HepG2 (cell line): Measurements from ENCODE around the gene SYT14. TPM values are rescaled to one million over a fixed set of nuclear protein-coding genes. Genes with fewer than 3 reads are reported as not detected.

Experiments used
- ATAC-seq: fragments of 200-7000 bp; cut with Tn5 transposase; 3 replicates; pipeline ENCODE4 v1.9.1; 2020; ENCODE audit warnings: mild to moderate bottlenecking, moderate library complexity
- BruUV-seq: library from RNA; stranded (reverse); fragments of 400-500 nt; replicated peaks from 2 replicates; lab custom pipeline; 2021; lab: Mats Ljungman, UMichigan
- CTCF ChIA-PET: fragments of 300-600 bp; formaldehyde crosslinking; extraction: SDS; loops from one replicate; lab custom pipeline; 2021; ENCODE audit warnings: low total read pairs, inconsistent platforms, low intra/inter-chr PET ratio; lab: Yijun Ruan, JAX
- POLR2A ChIA-PET: fragments of 350-600 bp; sonication (Branson Sonifier 250); formaldehyde crosslinking; loops from one replicate; lab custom pipeline; 2020; ENCODE audit warnings: antibody characterized with exemption, inconsistent platforms; lab: Yijun Ruan, JAX
- DNase-seq: peaks from one replicate; pipeline ENCODE4 v3.0.0-alpha.2; 2015; ENCODE audit warnings: low spot score
- FAIRE-seq: peaks from 3 replicates; lab custom pipeline; 2011; peaks lifted over from hg19 to GRCh38; lab: Jason Lieb, UNC
- H2AFZ ChIP-seq: one replicate; pipeline ENCODE4 v1.6.1; 2011; ENCODE audit warnings: low read length, inconsistent platforms
- H3K27ac ChIP-seq: fragments of 300-600 bp; 3 replicates; pipeline ENCODE4 v1.8.0; 2011; ENCODE audit warnings: mixed run types, mild to moderate bottlenecking, mixed read lengths, low read length, inconsistent platforms; ENCODE audit not compliant: insufficient read depth; ENCODE audit errors: extremely low read length
- H3K27me3 ChIP-seq, 2 experiments: fragments of 200-600 bp in 1 of 2; 2 replicates in 1 of 2; 3 replicates in 1 of 2; pipeline versions ENCODE4 v1.6.0 to v1.8.0; 2011; ENCODE audit warnings: low read length in 2 of 2, mild to moderate bottlenecking in 2 of 2, moderate library complexity in 2 of 2, inconsistent platforms in 1 of 2; ENCODE audit not compliant: insufficient read depth in 2 of 2, control insufficient read depth in 1 of 2
- H3K36me3 ChIP-seq, 2 experiments: fragments of 200-600 bp in 1 of 2; replicated peaks in 1 of 2; 2 replicates in 1 of 2; 3 replicates in 1 of 2; pipeline versions ENCODE4 v1.5.1 to v1.8.0; 2011; ENCODE audit warnings: low read length in 2 of 2, inconsistent platforms in 1 of 2; ENCODE audit not compliant: insufficient read depth in 2 of 2, control insufficient read depth in 1 of 2
- H3K4me1 ChIP-seq: 2 replicates; pipeline ENCODE4 v1.5.1; 2012; ENCODE audit warnings: low read length, inconsistent platforms; ENCODE audit not compliant: insufficient read depth
- H3K4me2 ChIP-seq: 2 replicates; pipeline ENCODE4 v1.6.0; 2011; ENCODE audit warnings: low read depth, low read length, inconsistent platforms
- H3K4me3 ChIP-seq, 3 experiments: fragments of 200-600 bp in 1 of 3; sonication (generic), shearing (Covaris generic) in 1 of 3; replicated peaks in 1 of 3; 2 replicates each; pipeline ENCODE4 v1.5.1; 2011 to 2016; ENCODE audit warnings: low read length in 3 of 3, inconsistent platforms in 2 of 3, low read depth in 2 of 3, mild to moderate bottlenecking in 2 of 3, control low read depth in 1 of 3, mixed read lengths in 1 of 3; ENCODE audit not compliant: insufficient read depth in 1 of 3
- H3K79me2 ChIP-seq: one replicate; pipeline ENCODE4 v1.6.1; 2011; ENCODE audit warnings: low read length, inconsistent platforms; ENCODE audit not compliant: insufficient read depth
- H3K9ac ChIP-seq: 2 replicates; pipeline ENCODE4 v1.6.0; 2011; ENCODE audit warnings: mild to moderate bottlenecking, low read depth, low read length, inconsistent platforms; ENCODE audit not compliant: insufficient read depth
- H3K9me3 ChIP-seq: 2 replicates; pipeline ENCODE4 v1.5.1; 2012; ENCODE audit warnings: mild to moderate bottlenecking, low read length
- H4K20me1 ChIP-seq: 2 replicates; pipeline ENCODE4 v1.6.0; 2011; ENCODE audit warnings: inconsistent platforms, mild to moderate bottlenecking, low read length, moderate library complexity; ENCODE audit not compliant: insufficient read depth
- ETV5 ChIP-seq: IDR thresholded peaks from 2 replicates; pipeline ENCODE4 v1.6.1; 2018; ENCODE audit warnings: missing biosample characterization, missing genetic modification reagents, inconsistent platforms, borderline replicate concordance
- PATZ1 ChIP-seq: sonication (generic); formaldehyde crosslinking; IDR thresholded peaks from 2 replicates; pipeline ENCODE4 v1.4.0; 2020; ENCODE audit warnings: missing genetic modification reagents
- SIN3A ChIP-seq: IDR thresholded peaks from 2 replicates; pipeline ENCODE4 v1.6.1; 2011; ENCODE audit warnings: low read depth, mild to moderate bottlenecking, control low read depth, low read length, borderline replicate concordance
- SIX1 ChIP-seq: sonication (generic); formaldehyde crosslinking; IDR thresholded peaks from 2 replicates; pipeline ENCODE4 v1.4.0; 2020; ENCODE audit warnings: missing genetic modification reagents, borderline replicate concordance
- SMC3 ChIP-seq: IDR thresholded peaks from 2 replicates; pipeline ENCODE4 v1.6.1; 2011; ENCODE audit warnings: low read length, improper control_type of control experiment
- ZBTB20 ChIP-seq: sonication (generic); formaldehyde crosslinking; IDR thresholded peaks from 2 replicates; pipeline ENCODE4 v1.8.1; 2023; ENCODE audit warnings: missing genetic modification reagents, low read depth, mild to moderate bottlenecking, borderline replicate concordance
- ZFP91 ChIP-seq: sonication (generic); formaldehyde crosslinking; IDR thresholded peaks from 2 replicates; pipeline ENCODE4 v1.9.0; 2022; ENCODE audit warnings: missing genetic modification reagents, mild to moderate bottlenecking, borderline replicate concordance
- ZNF143 ChIP-seq: sonication (generic); formaldehyde crosslinking; IDR thresholded peaks from 2 replicates; pipeline ENCODE4 v1.4.0; 2020; ENCODE audit warnings: missing genetic modification reagents
- WGBS: methylation state at CpG from one replicate; pipeline ENCODE4 v1.1.6; 2017; ENCODE audit warnings: low lambda C conversion rate; 5-methylcytosine and 5-hydroxymethylcytosine counted together
- in situ Hi-C: cut with HindIII; loops from 2 replicates; pipeline ENCODE4 v1.10.0; 2017; ENCODE audit warnings: low pct_unique_long_range_greater_than_20kb; ENCODE audit not compliant: extremely low pct_ligation_motif_present
- intact Hi-C: fragments of 100-400 bp; cut with micrococcal nuclease; formaldehyde crosslinking; loops from one replicate; pipeline ENCODE4 v1.10.0; 2022; ENCODE audit not compliant: unreplicated experiment
- polyA plus RNA-seq, 8 experiments: library from polyadenylated mRNA; depleted of rRNA in 3 of 8; stranded (reverse) in 7 of 8; unstranded in 1 of 8; fragments of >200 nt; fragmentation: Illumina TruSeq in 4 of 8; extraction: Trizol in 4 of 8; gene quantifications; 2 replicates each; pipeline versions ENCODE4 v1.2.1 to v1.2.3, GENCODE V29; 2011 to 2016; ENCODE audit warnings: low read depth in 4 of 8, missing spikeins in 1 of 8, mixed read lengths in 1 of 8; ENCODE audit not compliant: insufficient read depth in 1 of 8
- total RNA-seq, 5 experiments: library from RNA; depleted of rRNA; stranded (reverse); fragments of >200 nt; fragmentation: Illumina TruSeq; extraction: Trizol; gene quantifications; 2 replicates each; pipeline ENCODE4 v1.2.3, GENCODE V29; 2016; ENCODE audit warnings: low read depth in 1 of 5

The SYT14 gene
- total and polyA plus RNA-seq, 2 of the 13 experiments (the other 11 are each of a cell fraction or from before 2014, with no cell fraction given): not detected

GRCh38 chr1:209920844-209921243 lies 17.2 kb upstream of the SYT14 start:
- no peak overlapping the region for H3K9ac ChIP-seq
- POLR2A ChIA-PET: no interaction called here

GRCh38 chr1:209924390-209924789 lies 13.6 kb upstream of the SYT14 start:
- no peak for TF ChIP-seq ZFP91 (CRISPR knock-in tag)
- no peak for TF ChIP-seq ZNF143 (CRISPR knock-in tag)
- no peak for TF ChIP-seq SIN3A
- no peak for TF ChIP-seq ZBTB20 (CRISPR knock-in tag)
- TF ChIP-seq SMC3: no peak
- no peak for TF ChIP-seq ETV5 (CRISPR knock-in tag)
- TF ChIP-seq PATZ1 (CRISPR knock-in tag): no peak
- Histone ChIP-seq H4K20me1 (no peaks in the 10 kb centered on the region), H3K9me3 (no peaks in the 10 kb centered on the region), H3K4me1 (no peaks in the 10 kb centered on the region), H3K36me3 (no peaks in the 10 kb centered on the region), H3K27ac (no peak overlapping the region), H3K9ac (no peak overlapping the region), H3K4me2 (no peak overlapping the region), H2AFZ (no peak overlapping the region), H3K27me3 (no peaks in the 10 kb centered on the region; a peak in 1 of 5 replicates), H3K4me3 (no peak overlapping the region), H3K79me2 (no peaks in the 10 kb centered on the region)
- FAIRE-seq: no peak
- intact Hi-C loops: no loop called here
- no peak for DNase-seq
- no TSS peak for BruUV-seq
- in situ Hi-C loops: no loop called here
- CTCF ChIA-PET: no interaction called here
- POLR2A ChIA-PET: no interaction called here
- ATAC-seq: no peak

More at GRCh38 chr1:209920844-209921243, 17.2 kb upstream of the SYT14 start:
- 3% methylated on average over 1 of the region's 1 CpG for WGBS
- Histone ChIP-seq H3K4me1 (no peaks in the 10 kb centered on the region), H3K36me3 (no peaks in the 10 kb centered on the region), H3K4me2 (no peak overlapping the region), H2AFZ (no peak overlapping the region), H3K27ac (no peak overlapping the region), H4K20me1 (no peaks in the 10 kb centered on the region), H3K9me3 (no peaks in the 10 kb centered on the region), H3K4me3 (no peak overlapping the region), H3K79me2 (no peaks in the 10 kb centered on the region), H3K27me3 (no peaks in the 10 kb centered on the region)
- in situ Hi-C loops (no loop called here), intact Hi-C loops (no loop called here)
- CTCF ChIA-PET: no interaction called here
- no TSS peak for BruUV-seq
- FAIRE-seq: no peak
- no peak for DNase-seq
- no peak for ATAC-seq
- TF ChIP-seq SIX1: no peak
